SU-DHL-6 (cell line): ENCODE measurements around the gene HES7.

Source experiments
- H2AFZ ChIP-seq: fragments of 200-600 bp; sonication (generic); 2 replicates; pipeline ENCODE4 v1.6.1; 2014; ENCODE audit warnings: low read depth, mild to moderate bottlenecking, moderate library complexity, mixed read lengths, antibody characterized with exemption, low read length; ENCODE audit not compliant: severe bottlenecking
- H3F3A ChIP-seq: fragments of 200-600 bp; shearing (Covaris generic); 2 replicates; pipeline ENCODE4 v1.6.0; 2016; ENCODE audit warnings: antibody characterized with exemption, mild to moderate bottlenecking; ENCODE audit not compliant: insufficient read depth
- H3K27ac ChIP-seq: fragments of 200-600 bp; sonication (generic); 2 replicates; pipeline ENCODE4 v1.5.1; 2016; ENCODE audit warnings: low read depth, mild to moderate bottlenecking, low read length, moderate library complexity, mixed read lengths
- H3K27me3 ChIP-seq: fragments of 200-600 bp; sonication (generic), shearing (Covaris generic); 2 replicates; pipeline ENCODE4 v1.6.0; 2014; ENCODE audit warnings: mild to moderate bottlenecking, low read length
- H3K36me3 ChIP-seq: fragments of 200-600 bp; sonication (generic); 2 replicates; pipeline ENCODE4 v1.6.1; 2014; ENCODE audit warnings: mild to moderate bottlenecking, low read length, mixed read lengths
- H3K4me2 ChIP-seq: fragments of 300-600, 200-600 bp; shearing (Covaris generic), sonication (generic); 2 replicates; pipeline ENCODE4 v1.6.0; 2014; ENCODE audit warnings: low read length, low read depth, mild to moderate bottlenecking; ENCODE audit not compliant: poor library complexity, severe bottlenecking
- H3K4me3 ChIP-seq: fragments of 200-600 bp; sonication (generic); 2 replicates; pipeline ENCODE4 v1.5.1; 2014; ENCODE audit warnings: antibody characterized with exemption, low read length, mild to moderate bottlenecking, mixed read lengths; ENCODE audit not compliant: insufficient read depth, poor library complexity, severe bottlenecking
- H3K79me2 ChIP-seq: fragments of 200-600 bp; sonication (generic); 2 replicates; pipeline ENCODE4 v1.6.1; 2014; ENCODE audit warnings: mild to moderate bottlenecking, low read length, moderate library complexity; ENCODE audit not compliant: insufficient read depth
- H3K9ac ChIP-seq: fragments of 200-600 bp; sonication (generic); 2 replicates; pipeline ENCODE4 v1.7.0; 2014; ENCODE audit warnings: mild to moderate bottlenecking, low read length
- H3K9me2 ChIP-seq: fragments of 200-600 bp; sonication (generic); replicated peaks from 2 replicates; pipeline ENCODE4 v1.6.1; 2014; ENCODE audit warnings: low read length; ENCODE audit not compliant: insufficient read depth
- H3K9me3 ChIP-seq: fragments of 200-600 bp; sonication (generic); 2 replicates; pipeline ENCODE4 v1.6.1; 2014; ENCODE audit warnings: low read length, mixed read lengths; ENCODE audit not compliant: insufficient read depth
- H4K20me1 ChIP-seq: fragments of 200-600 bp; sonication (generic); 2 replicates; pipeline ENCODE4 v1.6.1; 2014; ENCODE audit warnings: low read depth, mild to moderate bottlenecking, antibody characterized with exemption, low read length, moderate library complexity, mixed read lengths
- CTCF ChIP-seq: fragments of 200-600 bp; sonication (generic); IDR thresholded peaks from one replicate; pipeline ENCODE4 v1.5.1; 2017; ENCODE audit warnings: antibody characterized with exemption, mild to moderate bottlenecking, low read length, moderate library complexity; ENCODE audit not compliant: insufficient read depth, poor library complexity, severe bottlenecking
- EZH2phosphoT487 ChIP-seq: fragments of 200-600 bp; sonication (generic), shearing (Covaris generic); conservative IDR thresholded peaks from 2 replicates; pipeline ENCODE4 v1.6.1; 2018; ENCODE audit warnings: mild to moderate bottlenecking, antibody characterized with exemption, low read length, moderate library complexity, mixed read lengths

Gene HES7

GRCh38 chr17:8153957-8154607 is 30.2 kb upstream of the HES7 start:
- no peaks in the 10 kb centered on the region for H4K20me1 ChIP-seq
- no peak overlapping the region for H3K27ac ChIP-seq
- no peak overlapping the region for H3K4me3 ChIP-seq
- peaks cover 8% of the 10 kb centered on the region; the same call in 1 of the 2 replicates for H3F3A ChIP-seq
- H3K9me3 ChIP-seq: no peaks in the 10 kb centered on the region
- H3K79me2 ChIP-seq: peaks cover 8% of the 10 kb centered on the region; the same call in 1 of the 2 replicates
- H2AFZ ChIP-seq: no peak overlapping the region
- H3K36me3 ChIP-seq: no peaks in the 10 kb centered on the region
- TF ChIP-seq CTCF: no peak
- no peak for TF ChIP-seq EZH2phosphoT487
- no peaks in the 10 kb centered on the region for H3K27me3 ChIP-seq
- H3K4me2 ChIP-seq: peak overlapping the region; percentile 35
- H3K9me2 ChIP-seq: no peaks in the 10 kb centered on the region
- H3K9ac ChIP-seq: no peak overlapping the region; the same call in 1 of the 2 replicates

- H3K9me3 ChIP-seq: no peaks in the 10 kb centered on the region
- no peak overlapping the region for H3K27ac ChIP-seq
- TF ChIP-seq CTCF: no peak
- no peak for TF ChIP-seq EZH2phosphoT487
- H3K4me3 ChIP-seq: no peak overlapping the region
- H4K20me1 ChIP-seq: no peaks in the 10 kb centered on the region
- no peaks in the 10 kb centered on the region for H3K27me3 ChIP-seq
- H3K36me3 ChIP-seq: no peaks in the 10 kb centered on the region
- H2AFZ ChIP-seq: no peak overlapping the region
- no peak overlapping the region for H3K9ac ChIP-seq
- peaks cover 8% of the 10 kb centered on the region; the same call in 1 of the 2 replicates for H3K79me2 ChIP-seq
- no peaks in the 10 kb centered on the region for H3K9me2 ChIP-seq
- peaks cover 6% of the 10 kb centered on the region; the same call in 1 of the 2 replicates for H3F3A ChIP-seq
- no peak overlapping the region for H3K4me2 ChIP-seq
Measured at GRCh38 chr17:8153525-8153956, 29.6 kb upstream of the HES7 start.

- no peaks in the 10 kb centered on the region for H3K9me3 ChIP-seq
- no peak overlapping the region for H3K27ac ChIP-seq
- H3K9ac ChIP-seq: no peak overlapping the region; the same call in 1 of the 2 replicates
- H3K27me3 ChIP-seq: no peaks in the 10 kb centered on the region
- no peaks in the 10 kb centered on the region for H4K20me1 ChIP-seq
- no peaks in the 10 kb centered on the region for H3K9me2 ChIP-seq
- no peak overlapping the region for H2AFZ ChIP-seq
- H3K79me2 ChIP-seq: peaks cover 8% of the 10 kb centered on the region; the same call in 1 of the 2 replicates
- H3K4me2 ChIP-seq: peak overlapping the region; percentile 67
- H3K36me3 ChIP-seq: no peaks in the 10 kb centered on the region
- 0 out of 2 replicates have a peak, but pooled peaks cover 3% of the 10 kb centered on the region for H3F3A ChIP-seq
- H3K4me3 ChIP-seq: no peak overlapping the region
- no peak for TF ChIP-seq EZH2phosphoT487
- TF ChIP-seq CTCF: no peak
Measured at GRCh38 chr17:8153031-8153451, 29.1 kb upstream of the HES7 start.
